OCI-M2 (cell line): ENCODE data around the gene SPO11.

Experiments
- DNase-seq: peaks from one replicate; lab custom pipeline; 2025; ENCODE audit not compliant: unreplicated experiment; lab: John Stamatoyannopoulos, UW

The SPO11 gene

DNA sequence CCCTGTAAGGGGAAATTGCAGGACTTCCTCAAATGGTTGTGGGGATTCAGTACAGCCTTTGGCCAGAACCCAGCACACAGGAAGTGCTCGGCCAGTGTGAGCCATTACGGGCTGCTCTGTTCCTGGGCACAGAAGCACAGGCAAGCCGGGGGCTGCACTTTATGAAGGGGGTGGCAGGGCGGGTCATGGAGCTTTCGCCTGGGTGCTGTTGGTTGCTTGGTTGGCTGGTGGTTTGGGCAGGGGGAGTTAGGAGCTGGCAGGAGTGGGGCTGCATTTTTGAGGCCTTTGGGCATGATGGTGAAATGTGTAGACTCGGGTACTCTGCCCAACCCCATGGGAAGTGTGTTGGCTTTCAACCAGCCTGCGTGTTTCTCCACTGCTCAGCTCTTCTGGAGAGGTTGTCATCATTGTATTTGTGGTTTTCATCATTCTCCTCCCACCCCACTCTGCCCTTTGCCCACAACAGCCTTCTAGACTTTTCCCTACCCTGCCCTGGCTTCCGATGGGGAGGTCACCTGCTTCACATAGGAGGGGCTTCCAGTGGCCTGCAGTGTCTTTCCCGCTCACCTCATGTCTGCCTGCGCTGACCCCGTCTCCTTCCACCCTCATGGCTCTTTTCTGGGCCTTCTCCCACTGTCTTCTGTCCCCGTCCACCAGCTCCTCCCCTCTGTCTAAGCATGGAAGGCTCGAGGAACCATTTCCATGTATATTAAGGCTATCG is 45.5 kb downstream of the SPO11 start:
- no peak for DNase-seq

DNA sequence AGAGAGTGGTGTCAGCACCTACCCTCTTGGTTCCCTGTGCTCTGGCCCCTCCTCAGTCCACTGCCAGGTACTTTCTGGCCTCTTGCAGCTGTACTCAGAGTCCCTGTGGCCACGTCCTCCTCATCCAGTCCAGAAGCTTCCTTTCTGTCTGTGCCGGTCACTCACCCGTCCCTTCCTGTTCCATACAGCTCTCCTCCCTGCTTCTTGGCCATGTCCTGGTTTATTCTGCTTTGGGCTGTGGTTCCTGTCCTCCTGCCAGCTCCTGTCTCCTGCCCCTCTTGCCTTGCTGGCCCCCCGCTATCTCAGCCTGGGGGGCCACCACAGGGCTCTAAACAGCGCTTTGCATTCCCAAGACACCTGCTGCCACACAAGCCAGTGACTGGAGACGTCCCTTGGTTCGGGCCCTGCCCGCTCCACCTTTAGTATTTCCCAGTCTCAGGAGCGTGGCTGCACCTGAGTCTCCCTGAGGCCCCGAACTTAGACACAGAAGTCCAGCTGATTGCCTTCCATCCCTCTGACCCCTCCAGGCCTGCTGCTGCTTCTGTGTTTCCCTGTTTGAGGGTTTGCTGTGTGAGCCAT is 46.1 kb downstream of the SPO11 start:
- DNase-seq = no peak

DNA sequence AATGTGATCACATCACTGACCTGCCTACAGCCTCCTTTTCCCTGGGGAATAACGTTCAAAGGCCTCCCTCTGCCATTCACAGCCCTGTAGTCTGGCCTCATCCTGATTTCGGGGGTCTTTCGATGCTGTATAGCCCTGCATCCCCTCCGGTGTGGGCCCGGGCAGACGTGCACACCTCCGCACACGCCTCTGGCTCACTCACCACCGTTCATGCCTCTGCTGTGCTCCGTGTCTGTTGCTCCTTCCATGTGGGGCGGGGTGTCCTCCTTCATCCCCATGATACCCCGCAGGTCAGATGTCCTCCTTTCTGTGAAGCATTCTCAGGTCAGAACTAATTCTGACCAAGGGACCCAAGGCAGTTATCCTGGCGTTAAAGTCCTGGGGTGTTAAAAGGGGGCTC is 47.7 kb downstream of the SPO11 start:
- no peak for DNase-seq

DNA sequence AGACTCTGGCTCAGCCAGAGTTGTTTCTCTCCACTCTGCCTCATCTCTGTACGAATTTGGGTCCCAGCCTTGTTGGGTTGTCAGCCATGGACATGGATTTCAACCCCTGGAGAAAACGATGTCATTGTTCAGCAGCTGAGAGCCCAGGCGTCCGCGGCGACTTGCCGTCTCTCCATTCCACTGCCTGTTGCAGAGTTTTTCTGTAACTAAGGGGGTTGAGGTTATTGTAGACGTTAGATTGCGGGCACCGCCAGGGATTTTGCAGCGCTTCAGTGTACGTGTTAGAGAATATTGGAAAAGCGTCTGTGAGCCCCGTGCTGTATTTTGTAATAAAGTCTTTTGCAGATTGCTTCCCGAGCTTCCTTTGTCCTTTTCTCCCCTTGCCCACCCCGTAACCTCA is 48.5 kb downstream of the SPO11 start:
- no peak for DNase-seq

DNA sequence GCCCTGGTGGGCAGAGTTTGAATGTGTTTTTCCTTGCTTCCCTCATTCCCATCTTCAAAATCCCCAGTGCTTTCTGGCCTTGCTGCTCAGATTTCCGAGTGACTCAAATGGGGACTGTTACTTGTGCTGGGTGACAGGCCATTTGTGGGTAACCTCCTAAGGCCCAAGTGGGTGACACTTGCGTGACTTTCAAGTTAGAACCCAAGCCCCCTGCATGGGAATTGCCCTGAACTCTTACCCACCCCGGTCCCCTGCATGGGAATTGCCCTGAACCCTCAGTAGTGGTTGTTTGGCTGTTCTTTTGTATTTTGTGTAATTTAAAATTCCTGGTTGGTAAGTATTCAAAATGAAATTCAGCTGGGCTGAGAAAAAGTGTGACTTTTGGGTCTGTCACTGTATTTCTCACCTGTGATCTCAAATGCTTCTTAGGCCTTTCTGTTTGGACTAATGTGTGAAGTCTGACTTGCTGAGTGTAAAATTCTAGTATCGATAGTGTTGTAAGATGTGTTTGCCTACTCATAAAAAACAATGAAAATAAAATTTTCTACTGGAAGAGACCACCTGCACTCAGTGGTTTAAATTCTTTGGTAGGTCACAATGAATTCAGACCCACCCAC is 49.2 kb downstream of the SPO11 start:
- no peak for DNase-seq

DNA sequence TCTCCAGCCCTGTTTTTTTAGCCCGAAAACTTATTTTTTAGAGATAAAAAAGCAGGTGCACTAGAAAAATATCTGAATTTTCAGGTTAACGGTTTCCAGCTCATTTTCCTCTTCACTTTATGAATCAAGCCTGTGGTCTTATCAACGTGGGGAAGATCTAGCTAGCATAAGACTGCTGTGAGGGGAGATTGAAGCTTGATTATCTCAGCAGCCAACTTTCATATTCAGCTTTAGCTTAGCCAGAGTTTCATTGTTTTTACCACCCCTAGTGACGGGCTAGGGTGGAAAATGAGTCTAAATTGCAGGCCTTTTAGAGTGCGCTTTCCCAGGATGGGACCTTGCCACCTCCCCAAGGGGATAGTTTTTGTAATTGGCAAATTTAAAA is 49.7 kb downstream of the SPO11 start:
- DNase-seq = no peak

DNA sequence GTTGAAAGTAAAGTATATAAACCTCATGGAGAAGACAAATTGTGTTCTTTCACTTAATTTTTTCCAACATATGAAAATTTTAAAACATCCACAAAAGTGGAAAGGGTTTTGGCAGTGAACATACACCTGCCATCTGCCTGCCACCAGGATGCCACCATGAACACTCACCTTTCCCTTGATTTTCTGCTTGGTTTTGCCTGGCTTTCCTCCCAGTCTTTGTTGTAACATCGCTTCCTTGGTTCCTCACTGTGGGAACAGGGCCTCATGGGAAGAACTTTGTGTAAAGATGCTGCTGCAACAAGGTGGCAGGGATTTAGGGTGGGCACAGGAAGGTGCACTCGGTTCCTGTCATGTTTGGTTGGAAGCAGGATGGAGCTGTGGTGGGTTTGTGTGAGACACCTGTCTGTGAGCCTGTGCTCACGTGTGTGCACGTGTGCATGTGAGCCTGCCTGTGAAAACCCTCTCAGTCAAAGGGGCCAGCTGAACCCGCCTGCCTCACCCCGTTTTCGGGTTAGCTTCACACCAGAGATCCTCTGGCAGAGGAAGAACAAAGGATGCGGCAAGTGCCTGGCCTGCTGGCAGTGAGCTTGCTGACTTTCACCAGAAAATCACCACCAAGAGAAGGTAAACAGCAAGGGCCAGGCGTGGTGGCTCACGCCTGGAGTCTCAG is 50.6 kb downstream of the SPO11 start:
- no peak for DNase-seq

DNA sequence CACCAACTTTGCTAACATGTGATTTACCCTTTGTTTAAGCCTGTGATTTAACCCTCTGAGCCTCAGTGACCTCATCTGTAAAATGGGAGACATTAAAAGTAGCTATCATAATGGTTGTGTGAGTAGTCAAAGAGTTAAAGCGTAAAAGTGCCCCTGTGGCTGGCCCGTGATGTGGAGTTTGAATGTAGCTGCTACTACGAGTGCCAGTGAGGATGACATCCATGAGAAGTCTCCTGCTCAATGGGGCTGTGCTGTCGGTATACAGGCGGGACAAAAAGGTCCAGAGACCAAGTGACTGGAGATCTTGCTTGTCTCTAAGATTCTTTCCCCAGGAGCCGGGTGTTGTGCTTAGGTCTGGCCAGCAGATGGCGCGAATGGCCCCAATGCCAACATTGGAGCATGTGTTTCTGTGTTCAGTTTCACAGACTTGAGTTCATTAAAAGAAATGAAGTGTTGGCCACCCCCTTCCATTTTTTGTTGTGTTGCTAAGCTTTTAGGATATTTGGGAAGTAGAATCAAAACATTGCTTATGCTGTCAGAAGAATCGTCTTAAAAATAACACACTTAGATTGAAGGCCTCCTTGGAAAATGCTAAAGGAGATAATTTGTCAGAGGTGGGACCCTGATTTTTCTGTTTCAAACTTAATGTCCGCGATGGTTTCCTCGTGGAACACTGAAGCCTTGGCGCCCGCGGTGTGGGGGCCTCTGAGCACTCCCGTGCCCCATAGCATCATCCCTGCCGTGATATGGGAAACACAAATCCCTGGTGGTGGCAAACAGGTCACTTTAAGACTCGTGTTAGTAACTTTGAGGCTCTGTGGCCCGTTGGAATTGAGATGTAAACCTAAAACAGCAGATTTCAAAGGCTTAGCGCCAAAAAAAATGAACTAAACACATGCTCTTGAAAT is 52.2 kb downstream of the SPO11 start:
- DNase-seq = peak; percentile 70

DNA sequence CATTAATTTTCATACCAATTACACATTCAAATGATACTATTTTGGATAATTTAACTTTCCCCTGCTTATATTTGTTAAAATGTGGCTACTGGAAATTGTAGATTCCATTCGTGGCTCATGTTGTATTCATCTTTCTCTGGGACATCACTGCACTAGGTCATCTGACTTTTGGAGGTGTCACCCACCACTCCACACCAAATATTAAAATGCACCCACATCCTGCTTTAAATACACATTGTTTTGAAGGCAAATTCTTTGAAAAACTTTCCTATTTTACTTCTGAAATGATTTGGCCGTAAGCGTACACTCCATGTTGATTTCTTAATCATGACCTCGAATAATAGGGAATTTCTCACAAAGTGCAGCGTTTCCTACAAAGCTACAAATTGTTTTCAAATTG is 52.9 kb downstream of the SPO11 start:
- no peak for DNase-seq

DNA sequence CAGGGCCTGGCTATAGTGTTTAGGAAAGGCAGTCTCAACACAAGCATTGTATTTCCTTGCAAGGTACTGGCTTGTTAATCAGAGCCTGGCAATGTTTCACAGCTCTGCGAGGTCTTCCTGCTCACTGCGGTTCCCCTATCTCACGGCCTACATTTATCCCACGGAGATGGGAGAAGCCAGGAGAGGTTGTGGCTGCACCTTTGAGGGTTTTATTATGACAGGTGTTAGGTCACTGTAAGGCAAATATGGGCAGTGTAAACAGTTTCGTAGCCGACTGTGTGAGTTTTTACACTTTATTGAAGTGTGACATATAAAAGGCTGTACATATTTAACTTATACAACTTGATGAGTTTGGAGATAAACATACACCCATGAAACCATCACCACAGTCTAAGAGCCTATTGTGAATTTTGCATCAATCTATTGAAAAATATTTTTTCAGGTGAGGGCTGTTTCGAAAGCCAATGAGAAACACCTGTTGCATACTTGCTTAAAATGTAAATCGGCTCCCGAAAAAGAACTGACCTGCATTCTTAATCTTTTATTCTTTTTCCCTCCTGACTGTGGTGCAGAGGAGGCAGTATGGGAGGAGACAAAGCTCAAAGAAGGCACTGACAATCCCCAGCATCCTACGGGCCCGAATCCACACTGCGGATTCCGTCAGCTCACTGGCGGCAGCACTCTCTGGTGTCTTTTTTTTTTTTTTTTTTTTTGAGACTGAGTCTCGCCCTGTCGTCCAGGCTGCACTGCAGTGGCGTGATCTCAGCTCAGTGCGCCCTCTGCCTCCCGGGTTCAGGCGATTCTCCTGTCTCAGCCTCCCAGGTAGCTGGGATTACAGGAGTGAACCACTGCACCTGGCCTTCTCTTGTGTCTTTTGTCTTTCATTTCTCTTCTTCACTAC is 54.1 kb downstream of the SPO11 start:
- DNase-seq = no peak

DNA sequence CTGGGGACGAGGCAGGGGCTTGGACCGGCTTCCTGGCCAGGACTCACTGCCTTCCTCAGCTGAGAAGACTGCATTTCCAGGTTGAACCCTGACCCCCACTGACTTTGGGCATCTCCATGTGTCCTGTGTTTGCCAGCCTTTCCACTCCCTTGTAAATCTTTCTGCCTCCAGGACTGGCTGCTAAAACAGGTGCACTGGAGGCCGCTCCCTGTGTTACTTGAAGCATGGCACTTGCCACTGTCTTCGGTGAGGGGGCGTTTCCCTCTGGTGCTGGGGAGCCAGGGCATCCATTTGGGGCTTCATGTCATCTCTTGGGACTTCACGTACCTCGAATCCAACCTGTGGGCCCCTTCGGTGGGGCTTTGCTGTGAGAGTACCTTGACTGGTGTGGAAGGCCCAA is 54.9 kb downstream of the SPO11 start:
- DNase-seq = no peak

DNA sequence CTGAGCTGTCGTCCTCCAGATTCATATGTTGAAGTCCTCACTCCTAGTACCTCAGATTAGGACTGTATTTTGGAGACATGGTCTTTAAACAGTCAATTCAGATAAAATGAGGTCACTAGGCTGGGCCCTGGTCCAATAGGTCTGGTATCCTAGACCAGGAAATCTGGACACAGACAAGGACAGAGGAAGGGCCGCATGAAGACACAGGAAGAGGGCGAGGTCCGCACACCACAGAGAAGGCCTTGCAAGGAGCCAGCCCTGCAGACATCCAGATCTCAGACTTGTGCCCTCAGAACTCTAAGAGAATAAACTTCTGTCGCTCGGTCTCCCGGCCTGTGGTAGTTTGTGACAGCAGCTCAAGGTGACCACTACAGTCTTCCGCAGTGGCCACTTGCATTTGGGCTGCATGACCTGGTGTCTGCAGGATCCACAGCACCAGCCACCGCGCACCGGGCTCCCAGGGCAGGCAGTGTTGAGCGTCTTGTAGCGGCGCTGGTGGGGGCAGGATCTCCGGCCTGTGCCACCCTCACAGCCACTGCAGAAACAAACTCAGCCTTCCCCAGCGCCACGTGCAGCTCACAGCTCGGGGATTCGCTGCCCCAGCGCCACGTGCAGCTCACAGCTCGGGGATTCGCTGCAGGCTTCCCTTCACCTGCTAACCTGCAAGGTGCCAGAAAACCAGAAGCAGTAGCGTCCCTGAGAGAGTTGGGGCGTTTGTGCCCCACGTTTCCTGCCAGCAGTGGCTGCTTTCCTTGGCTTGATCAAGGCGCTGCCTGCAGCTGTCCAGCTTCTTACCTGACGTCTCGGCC is 55.6 kb downstream of the SPO11 start:
- DNase-seq = no peak

DNA sequence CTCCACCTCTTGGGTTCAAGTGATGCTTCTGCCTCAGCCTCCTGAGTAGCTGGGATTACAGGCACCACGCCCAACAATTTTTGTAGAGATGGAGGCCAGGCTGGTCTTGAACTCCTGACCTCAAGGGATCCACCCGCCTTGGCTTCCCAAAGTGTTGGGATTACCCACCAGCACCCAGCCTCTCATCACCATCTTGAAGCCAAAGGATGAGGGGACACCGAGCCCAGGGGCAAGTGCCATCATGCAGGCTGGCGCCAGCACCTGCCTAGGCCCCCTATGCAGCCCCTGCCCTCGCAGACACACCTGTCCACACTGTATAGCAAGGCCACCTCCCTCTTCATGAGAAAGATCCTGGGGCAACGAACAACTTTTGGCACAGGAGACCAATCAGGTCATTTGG is 56.3 kb downstream of the SPO11 start:
- DNase-seq = no peak

DNA sequence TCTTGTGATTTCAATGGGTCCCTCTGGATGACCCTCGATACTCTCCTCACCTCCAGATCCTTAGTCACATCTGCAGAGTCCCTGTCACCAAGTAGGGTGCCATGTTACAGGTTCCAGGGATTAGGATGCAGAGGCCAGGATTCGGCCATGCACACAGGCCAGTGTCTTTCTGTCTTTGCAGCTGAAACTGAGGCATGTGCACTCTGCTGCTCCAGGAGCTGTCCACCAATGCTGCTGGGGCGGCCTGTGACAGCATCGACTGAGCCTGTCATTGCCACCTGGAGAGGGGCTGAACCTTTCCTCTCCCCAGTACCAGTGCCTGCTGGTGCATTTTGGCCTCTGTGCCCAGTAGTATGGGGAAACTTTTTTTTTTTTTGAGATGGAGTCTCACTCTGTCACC is 57.2 kb downstream of the SPO11 start:
- no peak for DNase-seq

DNA sequence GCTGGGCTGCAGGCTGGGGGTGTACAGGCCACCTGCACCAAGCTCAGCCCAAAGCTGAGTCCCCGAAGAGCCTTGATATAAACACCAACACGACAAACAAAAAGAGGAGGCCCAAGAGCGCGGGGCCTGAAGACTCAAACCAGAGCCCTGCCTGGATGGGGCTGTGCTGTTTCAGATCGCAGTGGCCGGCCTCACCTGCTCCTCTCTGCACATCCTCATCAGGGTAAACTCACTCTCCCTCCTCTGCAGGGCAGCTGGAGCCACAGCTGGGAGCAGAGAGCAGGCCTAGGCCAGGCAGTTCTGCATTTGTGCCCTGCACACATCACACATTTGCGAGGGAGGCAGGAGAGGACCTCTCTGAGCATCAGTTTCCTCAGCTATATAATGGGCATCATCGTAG is 57.9 kb downstream of the SPO11 start:
- DNase-seq = no peak

DNA sequence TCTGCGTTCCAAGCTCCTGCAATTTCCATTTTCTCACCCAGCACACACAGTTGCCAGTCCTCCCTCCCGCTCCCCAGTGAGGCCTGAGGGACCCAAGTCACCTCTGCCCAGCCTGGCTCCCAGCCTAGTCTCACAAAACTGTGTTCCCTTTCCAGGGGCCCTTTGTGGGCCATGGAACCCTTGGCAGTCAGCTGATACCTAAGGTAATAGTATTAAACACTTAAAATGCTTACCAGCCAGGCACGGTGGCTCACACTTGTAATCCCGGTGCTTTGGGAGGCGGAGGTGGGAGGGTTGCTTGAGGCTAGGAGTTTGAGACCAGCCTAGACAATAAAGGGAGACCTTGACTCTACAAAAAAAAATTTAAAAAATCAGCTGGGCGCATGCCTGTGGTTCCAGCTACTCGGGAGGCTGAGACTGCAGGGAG is 58.4 kb downstream of the SPO11 start:
- no peak for DNase-seq

DNA sequence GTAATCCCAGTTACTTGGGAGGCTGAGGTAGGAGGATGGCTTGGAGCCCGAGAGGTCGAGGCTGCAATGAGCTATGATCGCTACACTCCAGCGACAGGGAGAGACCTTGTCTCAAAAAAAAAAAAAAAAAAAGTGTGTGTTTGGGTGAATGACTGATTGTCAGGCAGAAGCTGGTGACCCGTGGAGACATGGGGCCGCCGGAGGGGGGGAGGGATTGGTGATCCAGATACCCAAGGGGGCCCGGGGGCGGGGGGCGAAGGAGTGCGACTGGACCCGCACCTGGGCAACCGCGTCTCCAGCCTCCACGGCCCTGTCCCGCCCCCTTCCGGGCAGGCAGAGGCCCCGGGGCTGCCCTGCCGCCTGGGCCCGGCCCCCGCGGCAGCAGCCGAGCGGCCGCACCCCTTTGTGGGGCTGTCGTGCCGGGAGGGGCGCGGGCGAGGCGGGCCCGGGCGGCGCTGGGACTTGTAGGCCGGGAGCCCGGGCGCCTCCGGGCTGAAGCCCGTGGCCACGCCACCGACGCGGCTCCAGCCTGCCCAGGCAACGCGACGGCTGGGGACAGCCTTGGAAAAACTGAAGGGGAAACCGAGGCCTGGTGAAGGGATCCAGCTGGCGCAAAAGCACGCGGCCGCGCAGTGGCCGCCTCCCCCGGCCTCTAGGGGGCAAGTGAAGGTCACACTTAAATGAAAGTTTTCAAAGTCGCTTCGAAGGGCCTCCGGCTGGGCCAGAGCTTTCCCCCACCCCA is 59.5 kb downstream of the SPO11 start:
- peak; percentile 44 for DNase-seq
